Effector memory CD8-positive, alpha-beta T cell (primary cell): ENCODE results near the gene FAM234B.
A peak's percentile ranks its signal among the peaks of the same experiment; 100 is the strongest.

ENCODE experiments used
- ATAC-seq: fragments of 150-1000 bp; cut with Tn5 transposase; replicated peaks from 2 replicates; pipeline ENCODE4 v1.10.0; 2021; ENCODE audit warnings: mild to moderate bottlenecking, moderate library complexity
- DNase-seq, 3 experiments: peaks; one replicate each; pipeline ENCODE4 v3.0.0; 2021
- H3K27ac Mint-ChIP-seq, 2 donors: one replicate each; pipeline ENCODE4 v1.8.0; 2022; ENCODE audit warnings: mild to moderate bottlenecking in 2 of 2, mixed read lengths in 2 of 2, moderate library complexity in 2 of 2
- H3K27me3 Mint-ChIP-seq, 2 donors: one replicate each; pipeline ENCODE4 v1.8.0; 2022; ENCODE audit warnings: mixed read lengths in 2 of 2
- H3K36me3 Mint-ChIP-seq: one replicate; pipeline ENCODE4 v1.8.0; 2022; ENCODE audit warnings: mild to moderate bottlenecking, moderate library complexity, mixed read lengths; ENCODE audit not compliant: insufficient read depth
- H3K4me1 Mint-ChIP-seq, 2 donors: one replicate each; pipeline ENCODE4 v1.8.0; 2022; ENCODE audit warnings: low read depth in 2 of 2, mixed read lengths in 2 of 2
- H3K4me3 Mint-ChIP-seq, 2 donors: one replicate each; pipeline ENCODE4 v1.8.0; 2022; ENCODE audit warnings: mild to moderate bottlenecking in 2 of 2, mixed read lengths in 2 of 2, moderate library complexity in 2 of 2
- H3K9me3 Mint-ChIP-seq, 2 donors: one replicate each; pipeline ENCODE4 v1.8.0; 2022; ENCODE audit warnings: mixed read lengths in 2 of 2

The FAM234B gene

GRCh38 chr12:13105781-13106180, 61.6 kb downstream of the FAM234B start:
- Mint-ChIP-seq H3K27me3 (peaks cover 9 to 17% of the 10 kb centered on the region in 2 donors), H3K4me3 (no peak overlapping the region), H3K27ac (no peak overlapping the region), H3K4me1 (peaks cover 2 to 9% of the 10 kb centered on the region in 2 donors), H3K36me3 (peaks cover 18% of the 10 kb centered on the region), H3K9me3 (no peaks in the 10 kb centered on the region)
- ATAC-seq = no peak
- no peak for DNase-seq

- peaks cover 9% of the 10 kb centered on the region for H3K36me3 Mint-ChIP-seq
- DNase-seq = no peak
- ATAC-seq = no peak
- H3K27me3 Mint-ChIP-seq = peaks cover 18 to 20% of the 10 kb centered on the region in 2 donors
- no peak overlapping the region for H3K27ac Mint-ChIP-seq
- no peaks in the 10 kb centered on the region for H3K9me3 Mint-ChIP-seq
- no peak overlapping the region for H3K4me3 Mint-ChIP-seq
- peaks cover 0 to 7% of the 10 kb centered on the region in 2 donors for H3K4me1 Mint-ChIP-seq
Observed at GRCh38 chr12:13106666-13107065, 62.5 kb downstream of the FAM234B start.

GRCh38 chr12:13112968-13113367, 68.8 kb downstream of the FAM234B start:
- H3K27me3 Mint-ChIP-seq = peaks cover 64 to 75% of the 10 kb centered on the region in 2 donors
- DNase-seq (no peak), ATAC-seq (no peak)
- no peaks in the 10 kb centered on the region for H3K4me1 Mint-ChIP-seq
- H3K27ac Mint-ChIP-seq = no peak overlapping the region
- no peak overlapping the region for H3K4me3 Mint-ChIP-seq
- no peaks in the 10 kb centered on the region for H3K36me3 Mint-ChIP-seq
- H3K9me3 Mint-ChIP-seq = no peaks in the 10 kb centered on the region

- Mint-ChIP-seq H3K4me3 (no peak overlapping the region), H3K27me3 (peaks cover 60 to 62% of the 10 kb centered on the region in 2 donors), H3K9me3 (no peaks in the 10 kb centered on the region), H3K36me3 (no peaks in the 10 kb centered on the region), H3K4me1 (no peaks in the 10 kb centered on the region), H3K27ac (no peak overlapping the region)
- ATAC-seq = no peak
- DNase-seq = no peak
Observed at GRCh38 chr12:13114251-13115052, 70.3 kb downstream of the FAM234B start.

- Mint-ChIP-seq H3K36me3 (no peaks in the 10 kb centered on the region), H3K4me1 (no peaks in the 10 kb centered on the region), H3K27me3 (peaks cover 51 to 58% of the 10 kb centered on the region in 2 donors), H3K27ac (no peak overlapping the region), H3K4me3 (no peak overlapping the region), H3K9me3 (no peaks in the 10 kb centered on the region)
- DNase-seq = no peak
- ATAC-seq = no peak
Observed at GRCh38 chr12:13116259-13116658, 72.1 kb downstream of the FAM234B start.

- H3K27ac Mint-ChIP-seq = no peak overlapping the region
- no peak for DNase-seq
- H3K9me3 Mint-ChIP-seq = no peaks in the 10 kb centered on the region
- ATAC-seq = no peak
- H3K27me3 Mint-ChIP-seq = peaks cover 43 to 51% of the 10 kb centered on the region in 2 donors
- H3K4me3 Mint-ChIP-seq = no peak overlapping the region
- H3K4me1 Mint-ChIP-seq = no peaks in the 10 kb centered on the region
- H3K36me3 Mint-ChIP-seq = no peaks in the 10 kb centered on the region
Observed at GRCh38 chr12:13117029-13117428, 72.8 kb downstream of the FAM234B start.

- no peak for DNase-seq
- no peak for ATAC-seq
- Mint-ChIP-seq H3K4me3 (no peak overlapping the region), H3K9me3 (no peaks in the 10 kb centered on the region), H3K27me3 (peaks cover 17 to 23% of the 10 kb centered on the region in 2 donors), H3K27ac (no peak overlapping the region), H3K36me3 (no peaks in the 10 kb centered on the region), H3K4me1 (no peaks in the 10 kb centered on the region)
Observed at GRCh38 chr12:13119826-13120225, 75.6 kb downstream of the FAM234B start.

- no peaks in the 10 kb centered on the region for H3K9me3 Mint-ChIP-seq
- H3K4me1 Mint-ChIP-seq = no peaks in the 10 kb centered on the region
- H3K27ac Mint-ChIP-seq = no peak overlapping the region
- H3K36me3 Mint-ChIP-seq = no peaks in the 10 kb centered on the region
- H3K27me3 Mint-ChIP-seq = peaks cover 15 to 17% of the 10 kb centered on the region in 2 donors
- DNase-seq (no peak), ATAC-seq (no peak)
- H3K4me3 Mint-ChIP-seq = no peak overlapping the region
Observed at GRCh38 chr12:13120413-13120812, 76.2 kb downstream of the FAM234B start.

GRCh38 chr12:13121568-13121967, 77.4 kb downstream of the FAM234B start:
- peaks cover 5 to 8% of the 10 kb centered on the region in 2 donors for H3K27me3 Mint-ChIP-seq
- no peak overlapping the region for H3K4me3 Mint-ChIP-seq
- no peaks in the 10 kb centered on the region for H3K36me3 Mint-ChIP-seq
- ATAC-seq = no peak
- DNase-seq = no peak
- H3K4me1 Mint-ChIP-seq = no peaks in the 10 kb centered on the region
- peak overlapping the region in 1 of 2 donors; percentile 35 for H3K27ac Mint-ChIP-seq
- H3K9me3 Mint-ChIP-seq = no peaks in the 10 kb centered on the region

- Mint-ChIP-seq H3K27me3 (peaks cover 16 to 24% of the 10 kb centered on the region in 2 donors), H3K4me1 (no peaks in the 10 kb centered on the region), H3K9me3 (no peaks in the 10 kb centered on the region), H3K36me3 (no peaks in the 10 kb centered on the region), H3K27ac (no peak overlapping the region), H3K4me3 (no peak overlapping the region)
- ATAC-seq (no peak), DNase-seq (no peak)
Observed at GRCh38 chr12:13124656-13125505, 80.7 kb downstream of the FAM234B start.

- ATAC-seq (no peak), DNase-seq (no peak)
- Mint-ChIP-seq H3K27ac (no peak overlapping the region), H3K4me1 (no peaks in the 10 kb centered on the region), H3K27me3 (peaks cover 27 to 35% of the 10 kb centered on the region in 2 donors), H3K4me3 (no peak overlapping the region), H3K36me3 (no peaks in the 10 kb centered on the region), H3K9me3 (no peaks in the 10 kb centered on the region)
Observed at GRCh38 chr12:13125996-13126395, 81.8 kb downstream of the FAM234B start.

- no peak overlapping the region for H3K4me3 Mint-ChIP-seq
- no peak overlapping the region for H3K27ac Mint-ChIP-seq
- H3K36me3 Mint-ChIP-seq = no peaks in the 10 kb centered on the region
- no peaks in the 10 kb centered on the region for H3K4me1 Mint-ChIP-seq
- H3K9me3 Mint-ChIP-seq = no peaks in the 10 kb centered on the region
- peaks cover 32 to 40% of the 10 kb centered on the region in 2 donors for H3K27me3 Mint-ChIP-seq
- ATAC-seq (no peak), DNase-seq (no peak)
Observed at GRCh38 chr12:13126494-13126893, 82.3 kb downstream of the FAM234B start.

- no peak overlapping the region for H3K4me3 Mint-ChIP-seq
- H3K4me1 Mint-ChIP-seq = no peaks in the 10 kb centered on the region
- H3K9me3 Mint-ChIP-seq = no peaks in the 10 kb centered on the region
- no peak overlapping the region for H3K27ac Mint-ChIP-seq
- no peak for ATAC-seq
- H3K27me3 Mint-ChIP-seq = peaks cover 39 to 50% of the 10 kb centered on the region in 2 donors
- no peak for DNase-seq
- no peaks in the 10 kb centered on the region for H3K36me3 Mint-ChIP-seq
Observed at GRCh38 chr12:13127444-13127843, 83.3 kb downstream of the FAM234B start.
